HG03103 (cell line): Measurements from ENCODE around the gene KRT40.
"Not testable (repeated sequence)": the region's sequence is repeated elsewhere in the genome, so short reads cannot be mapped to it uniquely, and the experiment has no call there.

Source experiments
- ATAC-seq: cut with Tn5 transposase; IDR thresholded peaks from one replicate; pipeline ENCODE4 v1.9.1; 2021; ENCODE audit warnings: low read depth; ENCODE audit not compliant: unreplicated experiment

KRT40 gene

DNA sequence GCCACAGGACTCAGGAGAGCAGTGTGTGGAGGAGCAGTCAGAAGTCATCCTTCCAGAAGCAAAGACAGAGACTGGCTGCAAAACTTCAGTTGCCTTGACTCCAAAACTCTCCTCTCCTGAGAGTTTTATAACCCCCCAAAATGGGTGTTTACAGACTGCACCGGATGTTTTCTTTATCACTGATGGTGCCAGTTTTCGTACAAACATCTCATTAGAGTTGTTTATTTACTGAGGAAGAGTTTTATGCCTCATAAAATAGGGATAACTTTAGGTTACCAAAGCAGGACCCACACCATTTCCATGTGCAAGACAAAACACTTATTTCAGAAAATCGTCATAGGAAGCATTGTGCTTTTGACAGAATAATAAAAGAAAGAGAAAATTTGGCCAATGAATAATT lies at the start of gene KRT40:
Gene KRT40, minus strand, starts transcription at position 101 of the 400 bp plus-strand sequence. Its CDS starts 53 bp downstream, at position 48.
- ATAC-seq, result no peak

DNA sequence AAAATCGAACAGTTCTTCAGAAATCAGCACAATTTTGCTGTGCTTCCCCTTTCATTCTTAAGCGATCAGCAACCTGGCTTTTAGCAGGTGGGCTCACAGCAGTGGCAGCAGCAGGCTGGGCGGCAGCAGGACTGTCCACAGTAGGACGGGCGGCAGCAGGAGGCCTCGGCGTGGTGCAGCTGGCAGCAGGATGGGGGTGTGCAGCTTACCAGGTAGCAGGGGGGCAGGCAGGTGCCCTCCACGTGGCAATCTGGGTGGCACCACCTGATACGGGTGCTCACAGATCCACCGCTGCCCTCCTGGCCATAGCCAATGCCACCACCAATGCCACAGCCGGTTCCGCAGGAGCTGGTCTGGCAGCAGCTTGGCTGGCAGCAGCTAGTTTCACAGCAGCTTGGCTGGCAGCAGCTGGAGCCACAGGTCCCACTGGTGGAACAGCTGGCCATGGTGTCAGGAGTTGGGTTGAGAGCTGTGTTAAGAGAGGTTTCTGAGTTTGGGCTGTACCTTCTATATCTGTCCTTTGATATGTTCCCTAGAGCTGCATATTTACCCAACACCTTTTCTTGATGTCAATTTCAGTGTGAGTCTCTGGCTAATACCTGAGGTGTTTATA lies 45.6 kb upstream of the KRT40 start, which contains the start of gene KRTAP1-4:
Gene KRTAP1-4, minus strand, starts transcription at position 563 of the 613 bp plus-strand sequence. Its CDS starts 117 bp downstream, at position 446.
- ATAC-seq, result no peak

DNA sequence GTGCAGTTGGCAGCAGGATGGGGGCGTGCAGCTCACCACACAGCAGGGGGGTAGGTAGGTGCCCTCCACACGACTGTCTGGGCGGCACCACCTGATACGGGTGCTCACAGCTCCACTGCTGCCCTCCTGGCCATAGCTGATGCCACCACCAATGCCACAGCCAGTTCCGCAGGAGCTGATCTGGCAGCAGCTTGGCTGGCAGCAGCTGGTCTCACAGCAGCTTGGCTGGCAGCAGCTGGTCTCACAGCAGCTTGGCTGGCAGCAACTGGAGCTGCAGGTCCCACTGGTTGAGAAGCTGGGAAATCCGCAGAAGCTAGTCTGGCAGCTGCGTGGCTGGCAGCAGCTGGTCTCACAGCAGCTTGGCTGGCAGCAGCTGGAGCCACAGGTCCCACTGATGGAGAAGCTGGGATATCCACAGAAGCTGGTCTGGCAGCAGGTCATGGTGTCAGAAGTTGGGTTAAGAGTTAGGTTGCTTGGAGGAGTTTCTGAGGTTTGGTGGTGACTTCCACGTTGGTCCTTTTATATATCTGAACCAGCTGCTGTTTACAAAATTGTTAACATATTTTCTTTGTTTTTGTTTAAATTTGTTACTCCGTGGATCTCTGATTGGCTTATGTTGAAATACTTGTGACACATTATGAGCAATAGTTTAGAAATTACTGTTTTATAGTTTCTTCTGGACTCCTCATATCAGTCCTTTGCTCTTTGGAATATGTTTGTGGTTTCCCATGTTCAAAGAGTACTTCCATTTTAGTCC lies 42.8 kb upstream of the KRT40 start, which contains the start of gene KRTAP1-5:
Gene KRTAP1-5, minus strand, starts transcription at position 494 of the 757 bp plus-strand sequence. Its CDS starts 53 bp downstream, at position 441.
- ATAC-seq, result no peak

DNA sequence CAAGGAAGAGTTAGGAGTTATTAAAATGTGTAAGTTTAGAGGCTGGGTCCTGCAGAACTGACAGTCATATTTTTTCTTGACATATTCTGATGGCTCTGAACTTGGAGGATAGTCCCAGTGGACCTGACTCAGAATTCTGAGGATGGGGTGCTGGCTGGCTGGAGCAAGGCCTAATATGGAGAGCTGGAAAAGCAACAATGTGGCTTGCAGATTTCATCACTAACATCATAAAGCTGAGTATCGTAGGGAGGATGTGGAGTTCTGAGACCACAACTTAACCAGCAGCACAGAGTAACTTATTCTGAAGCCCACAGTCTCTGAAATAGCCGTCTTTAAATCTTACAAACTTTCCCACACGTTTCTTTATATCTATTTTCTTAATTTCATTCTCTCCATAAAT lies 40.6 kb upstream of the KRT40 start:
- no peak for ATAC-seq

DNA sequence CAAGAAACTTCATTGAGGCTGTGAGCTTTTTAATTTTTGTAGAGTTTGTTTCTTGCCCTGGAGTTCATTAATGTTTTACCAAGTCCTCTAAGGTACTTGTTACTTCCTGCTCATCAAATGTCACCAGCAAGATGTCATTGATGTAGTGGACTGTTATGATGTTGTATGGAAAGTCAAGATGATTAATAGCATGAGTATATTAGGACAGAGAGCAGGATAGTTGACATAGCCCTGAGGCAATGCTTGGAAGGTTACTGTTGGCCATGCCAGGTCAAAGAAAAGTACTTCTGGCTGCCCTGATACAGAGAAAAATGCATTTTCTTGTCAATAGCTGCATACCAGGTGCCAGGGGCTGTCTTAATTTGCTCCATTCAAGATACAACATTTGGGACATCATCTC lies 36.2 kb upstream of the KRT40 start:
- ATAC-seq, result no peak

DNA sequence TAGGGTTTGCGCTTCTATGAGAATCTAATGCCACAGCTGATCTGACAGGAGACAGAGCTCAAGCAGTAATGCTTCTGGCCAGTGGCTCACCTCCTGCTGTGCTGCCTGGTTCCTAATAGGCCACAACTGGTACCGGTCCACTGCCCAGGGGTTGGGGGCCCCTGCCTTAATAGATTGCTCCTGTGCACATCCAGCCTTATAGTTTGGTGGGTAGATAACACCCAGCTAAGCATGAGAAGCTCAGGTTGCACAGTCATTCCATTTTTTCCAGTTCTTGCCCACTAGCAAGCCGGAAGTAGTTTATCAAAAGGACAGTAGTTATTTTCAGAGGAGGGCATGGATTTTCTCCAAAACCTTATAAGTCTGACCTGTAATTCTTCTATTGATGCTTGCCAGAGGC lies 35.3 kb upstream of the KRT40 start:
- no peak for ATAC-seq

DNA sequence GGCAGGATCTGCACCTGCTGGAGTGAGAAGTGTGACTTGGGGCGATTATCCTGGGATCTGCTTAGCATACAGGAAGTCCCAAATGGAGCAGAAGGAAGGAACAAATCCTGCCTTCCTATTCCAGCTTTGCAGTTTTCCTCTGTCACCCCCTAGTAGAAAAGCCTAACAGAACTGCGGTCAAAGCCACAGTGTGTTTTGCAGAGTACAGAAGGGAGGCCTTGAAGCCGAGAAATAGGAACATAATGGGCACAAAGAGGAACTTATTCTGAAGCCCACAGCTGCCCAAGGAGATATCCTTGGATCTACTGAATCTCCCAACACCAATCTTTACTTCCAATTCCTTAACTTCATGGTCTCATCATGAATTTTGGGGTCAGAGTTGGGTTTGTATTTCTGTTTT lies 34.4 kb upstream of the KRT40 start:
- ATAC-seq, result no peak

DNA sequence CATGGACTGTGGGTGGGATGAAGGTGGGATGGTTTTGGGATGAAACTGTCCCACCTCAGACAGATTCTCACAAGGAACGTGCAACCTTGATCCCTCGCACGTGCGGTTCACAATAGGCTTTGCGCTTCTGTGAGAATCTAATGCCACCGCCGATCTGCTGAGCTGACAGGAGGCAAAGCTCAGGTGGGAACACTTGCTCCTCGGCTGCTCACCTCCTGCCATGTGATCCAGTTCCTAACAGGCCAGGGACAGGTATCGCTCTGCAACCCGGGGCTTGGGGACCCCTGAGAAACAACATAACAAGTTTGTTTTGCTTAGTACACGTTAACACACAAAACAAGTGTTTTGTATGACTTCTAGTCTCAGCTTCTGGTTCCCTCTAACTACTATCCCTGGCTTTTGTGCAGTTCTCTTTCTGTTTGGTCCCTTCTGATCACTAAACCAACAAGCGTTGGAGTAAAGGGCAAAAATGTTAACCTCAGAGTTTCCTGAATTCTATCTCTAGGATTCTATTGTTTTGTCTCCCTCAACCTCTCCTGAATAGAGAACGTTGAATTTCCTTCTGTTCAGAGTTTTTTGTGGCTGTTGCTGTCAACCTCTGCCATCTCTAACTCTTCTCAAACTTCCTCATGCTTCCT lies 32.6 kb upstream of the KRT40 start:
- ATAC-seq, result no peak

DNA sequence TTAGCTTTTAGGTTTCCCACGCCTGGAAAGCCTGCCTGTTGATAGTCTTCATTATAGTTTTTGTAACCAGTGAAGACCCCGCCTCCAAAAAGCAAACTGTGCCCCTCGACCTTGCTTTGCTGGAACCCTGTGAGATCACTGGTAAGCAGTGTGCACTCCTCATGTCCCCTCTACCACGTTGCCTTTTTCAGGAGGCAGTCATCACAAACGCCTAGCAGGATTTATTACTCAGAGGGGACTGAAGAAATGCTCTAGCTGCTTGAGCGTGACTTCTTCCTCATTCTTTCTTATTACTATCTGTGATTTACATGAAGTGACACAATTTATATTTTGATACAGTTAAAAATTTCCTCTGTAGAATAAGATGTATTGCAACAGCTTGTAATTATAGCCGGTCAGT lies 31.3 kb upstream of the KRT40 start:
- ATAC-seq, result no peak

DNA sequence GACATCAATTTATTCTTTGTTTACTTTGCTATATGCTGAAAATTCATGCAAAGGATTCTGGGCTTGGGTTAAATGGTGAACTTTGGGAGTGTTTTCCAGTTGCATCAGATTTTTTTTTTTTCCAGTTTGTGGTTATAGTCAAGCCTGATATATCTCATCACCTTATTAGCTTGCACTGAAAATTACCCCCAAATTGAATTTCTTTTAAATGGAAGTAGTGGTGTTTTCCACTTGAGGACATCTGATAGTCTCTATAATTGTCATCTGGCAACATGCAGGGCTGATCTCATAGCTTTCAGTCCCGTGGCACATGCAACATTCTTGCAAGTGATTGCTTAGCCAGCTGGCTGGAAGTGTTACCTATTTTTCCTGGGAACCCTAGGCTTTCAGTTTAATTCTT lies 29.5 kb upstream of the KRT40 start:
- ATAC-seq, result no peak

DNA sequence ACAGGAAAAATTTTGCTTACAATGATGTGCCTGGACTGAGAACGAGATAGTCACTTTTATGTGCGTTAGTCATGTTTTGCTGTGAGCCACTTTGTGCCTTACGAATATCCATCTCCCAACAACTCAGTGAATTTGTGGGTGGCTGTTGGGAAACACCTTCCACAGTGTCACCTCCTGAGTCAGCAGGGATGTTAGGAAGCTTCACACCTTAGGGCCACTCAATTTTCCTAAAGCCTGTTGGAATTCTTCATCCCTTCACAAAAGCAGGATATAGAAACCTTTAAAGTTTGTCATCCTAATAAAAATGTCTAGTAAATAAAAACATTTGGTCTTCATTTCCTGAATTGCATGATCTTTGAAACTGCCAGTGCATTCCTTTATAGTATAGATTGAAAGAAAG lies 29.1 kb upstream of the KRT40 start:
- no peak for ATAC-seq

DNA sequence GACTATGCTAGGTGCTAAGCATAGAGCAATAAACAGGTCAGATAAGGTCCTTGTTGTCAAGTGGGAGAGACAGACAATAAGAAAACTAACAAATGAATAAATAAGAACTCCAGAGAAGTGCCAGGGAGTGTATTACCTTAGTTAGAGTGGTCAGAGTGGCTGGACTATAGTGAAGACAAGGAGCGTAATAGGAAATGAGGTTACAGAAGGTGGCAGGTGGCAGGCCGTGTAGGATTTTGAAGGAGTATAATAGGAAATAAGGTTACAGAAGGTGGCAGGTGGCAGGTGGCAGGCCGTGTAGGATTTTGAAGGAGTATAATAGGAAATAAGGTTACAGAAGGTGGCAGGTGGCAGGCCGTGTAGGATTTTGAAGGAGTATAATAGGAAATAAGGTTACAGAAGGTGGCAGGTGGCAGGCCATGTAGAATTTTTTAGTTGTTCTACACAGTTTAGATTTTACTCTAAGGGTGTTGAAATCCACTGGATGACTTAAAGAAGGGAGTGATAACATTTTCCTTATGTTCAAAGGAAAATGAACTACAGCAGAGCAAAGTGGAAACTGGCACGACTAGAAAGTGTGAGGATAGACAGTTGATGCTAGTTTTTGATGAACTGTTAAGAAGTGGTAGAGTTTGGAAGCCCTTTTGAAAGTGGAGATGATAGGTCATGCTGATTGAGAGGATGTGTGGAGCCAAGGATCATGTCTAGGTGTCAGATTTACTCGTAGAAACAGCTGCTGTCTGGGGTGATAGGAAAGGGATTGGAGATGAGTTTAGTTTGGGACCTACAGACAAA lies 28.4 kb upstream of the KRT40 start:
- no peak for ATAC-seq

DNA sequence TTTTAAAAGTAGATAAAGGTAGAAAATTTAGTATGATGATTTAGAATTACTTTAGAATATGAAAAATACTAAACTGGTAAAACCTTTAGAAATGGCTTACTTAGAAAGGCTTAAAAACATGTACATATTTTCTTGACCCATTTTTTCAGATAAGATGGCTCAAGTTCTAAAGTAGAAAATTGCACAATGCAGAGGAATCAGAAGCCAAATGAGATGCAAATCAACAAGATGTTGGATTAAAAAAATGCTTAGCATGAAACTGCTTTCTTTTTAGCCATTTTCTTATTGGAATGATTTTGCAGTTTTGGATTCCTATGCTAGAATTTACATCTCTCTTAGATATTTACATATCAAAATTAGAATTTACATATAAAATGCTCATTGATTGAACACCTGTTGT lies 26.3 kb upstream of the KRT40 start:
- ATAC-seq, result no peak

DNA sequence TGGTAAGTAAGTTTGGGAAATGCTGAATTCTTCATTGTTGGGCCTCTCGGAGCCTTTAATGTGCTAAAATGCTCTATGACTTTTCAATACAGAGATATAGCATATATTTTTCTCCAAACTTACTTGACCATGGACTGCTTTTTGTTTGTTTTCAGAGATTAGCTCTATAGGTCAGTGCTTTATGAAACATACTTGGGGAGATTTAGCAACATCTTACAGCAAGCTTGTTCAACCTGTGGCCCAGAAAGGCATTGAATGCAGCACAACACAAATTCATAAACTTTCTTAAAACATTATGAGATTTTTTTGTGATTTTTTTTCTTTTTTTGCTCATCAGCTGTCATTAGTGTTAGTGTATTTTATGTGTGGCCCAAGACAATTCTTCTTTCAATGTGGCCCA lies 25.8 kb upstream of the KRT40 start:
- no peak for ATAC-seq

DNA sequence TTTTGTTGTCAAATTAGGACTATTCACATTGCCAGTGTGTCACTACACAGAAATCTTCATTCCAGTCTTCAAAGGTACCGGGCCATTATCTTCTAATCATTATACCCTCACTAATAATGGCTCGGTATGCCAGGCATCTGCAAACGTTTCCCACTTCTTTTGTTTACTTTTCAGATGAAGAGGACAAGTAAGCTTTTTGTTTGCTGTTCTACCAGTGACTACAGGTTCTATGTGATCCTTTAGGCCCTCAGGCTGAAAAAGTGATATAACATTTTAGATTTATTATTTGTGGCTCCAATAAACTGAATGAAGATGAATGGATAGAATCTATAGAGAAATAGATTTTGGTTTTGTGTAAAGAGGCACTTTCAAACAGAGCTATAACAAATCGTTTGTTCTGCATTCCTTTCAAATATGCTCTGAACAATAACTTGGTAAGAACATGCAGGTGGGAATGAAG lies 25.2 kb upstream of the KRT40 start:
- no peak for ATAC-seq

DNA sequence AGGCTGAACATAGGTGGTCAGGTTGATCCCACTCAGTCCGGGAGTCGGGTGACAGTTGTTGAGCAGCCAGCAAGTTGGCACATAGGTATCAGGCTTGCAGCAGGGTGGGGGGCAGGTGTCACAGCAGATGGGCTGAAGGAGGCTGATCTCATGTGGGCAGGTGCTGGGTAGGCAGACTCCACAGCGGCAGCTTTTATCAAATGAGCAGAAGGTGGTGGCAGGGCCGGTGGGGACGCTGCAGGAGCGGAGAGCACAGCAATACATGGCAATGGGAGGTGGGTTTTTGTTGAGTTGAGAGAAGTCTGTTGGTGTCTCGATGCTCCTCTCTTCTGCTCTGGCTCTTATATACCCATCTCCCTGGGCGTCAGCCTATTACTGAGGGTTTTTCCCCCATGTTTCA lies 24.7 kb upstream of the KRT40 start, which contains the start of gene KRTAP3-1:
Gene KRTAP3-1, minus strand, starts transcription at position 318 of the 400 bp plus-strand sequence. Its CDS starts 54 bp downstream, at position 264.
- ATAC-seq, result no peak

DNA sequence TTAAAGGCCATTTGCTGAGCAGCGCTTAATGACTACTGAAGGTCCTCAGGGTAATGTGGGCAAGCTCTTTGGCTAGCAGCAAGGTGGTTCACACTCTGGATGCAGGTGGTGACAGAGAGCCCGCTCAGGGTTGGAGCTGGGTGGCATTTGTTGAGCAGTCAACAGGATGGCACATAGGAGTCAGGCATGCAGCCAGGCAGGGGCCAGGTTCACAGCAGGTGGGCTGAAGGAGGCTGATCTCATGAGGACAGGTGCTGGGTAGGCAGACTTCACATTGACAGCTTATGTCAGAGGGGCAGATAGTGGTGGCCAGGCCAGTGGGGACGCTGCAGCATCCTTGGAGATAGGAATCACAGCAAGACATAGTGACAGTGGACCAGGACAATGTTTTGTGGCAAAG lies 20.3 kb upstream of the KRT40 start:
- ATAC-seq, result no peak

DNA sequence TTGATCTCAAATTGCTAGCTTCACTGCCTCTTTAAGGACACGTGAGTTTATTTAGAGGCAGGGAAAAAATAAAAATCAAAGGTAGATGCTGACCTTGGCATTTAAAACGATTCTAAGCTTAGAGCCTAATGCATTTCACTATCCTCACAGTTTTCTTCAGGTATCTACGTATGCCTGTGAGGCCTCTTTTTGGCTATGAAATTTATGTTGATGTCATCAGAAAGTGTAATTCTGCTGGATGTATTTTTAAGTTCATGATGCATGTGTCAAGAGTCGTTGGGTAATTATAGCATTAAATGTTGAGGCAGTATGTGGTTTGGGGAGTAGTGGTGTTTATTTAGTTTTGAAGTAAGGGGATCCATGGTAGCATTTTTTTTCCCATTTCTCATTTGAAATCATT lies 19.8 kb upstream of the KRT40 start:
- no peak for ATAC-seq

DNA sequence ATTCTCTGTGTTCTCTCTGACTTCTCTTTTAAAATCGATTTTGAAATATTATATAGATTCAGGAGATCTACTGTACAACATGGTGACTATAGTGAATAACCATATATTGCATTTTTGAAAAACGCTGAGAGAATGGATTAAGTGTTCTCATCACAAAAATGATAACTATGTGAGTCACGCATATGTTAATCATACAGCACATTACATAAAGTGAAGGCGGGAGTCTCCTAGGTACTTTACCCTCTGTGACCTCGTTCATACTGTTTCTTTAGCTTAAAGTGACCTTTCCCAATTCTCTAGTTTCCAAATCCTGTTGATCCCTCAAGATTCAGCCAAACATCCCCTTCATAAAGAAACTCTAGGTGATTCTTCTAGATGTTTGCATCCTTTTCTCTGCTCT lies 18.7 kb upstream of the KRT40 start:
- no peak for ATAC-seq

DNA sequence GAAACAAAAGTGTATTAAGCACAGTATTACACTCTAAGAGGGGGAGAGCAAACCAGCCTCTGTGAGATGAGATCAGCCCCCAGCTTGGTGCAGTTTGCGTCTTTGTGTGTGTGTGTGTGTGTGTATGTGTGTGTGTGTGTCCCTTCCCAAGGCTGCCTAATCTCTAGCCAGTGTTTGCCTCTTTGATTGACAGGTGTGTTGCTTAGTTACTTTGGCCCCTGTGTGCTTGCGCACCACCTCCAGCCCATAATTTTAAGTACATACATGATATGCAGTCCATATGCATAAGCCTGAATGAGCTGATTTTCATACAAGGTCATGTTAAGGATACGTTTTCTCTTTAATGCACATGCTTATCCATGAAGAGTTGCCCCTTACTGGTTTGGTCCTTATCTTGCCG lies 17.7 kb upstream of the KRT40 start:
- ATAC-seq, result no peak

DNA sequence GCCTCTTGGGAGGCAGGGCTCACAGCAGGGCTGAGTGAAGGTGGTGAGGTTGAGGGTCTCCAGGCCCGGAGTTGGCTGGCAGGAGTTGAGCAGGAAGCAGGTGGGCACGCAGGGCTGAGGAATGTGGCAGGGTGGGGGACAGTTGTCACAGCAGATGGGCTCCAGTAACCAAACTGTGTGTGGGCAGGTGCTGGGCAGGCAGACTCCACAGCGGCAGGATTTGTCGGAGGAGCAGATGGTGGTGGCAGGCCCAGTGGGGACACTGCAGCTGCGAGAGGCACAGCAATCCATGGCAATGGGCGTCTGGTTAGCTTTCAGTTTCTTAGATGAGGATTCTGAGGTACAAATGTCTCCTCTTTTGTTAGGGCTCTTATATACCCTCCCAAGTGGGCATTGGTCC lies 15.4 kb upstream of the KRT40 start, which contains the start of gene KRTAP3-2:
Gene KRTAP3-2, minus strand, starts transcription at position 344 of the 400 bp plus-strand sequence. Its CDS starts 53 bp downstream, at position 291.
- not testable (repeated sequence) for ATAC-seq
